GM15510 (cell line): ENCODE data around the gene TBC1D20.

Experiments
- POLR2A ChIP-seq: IDR thresholded peaks from 3 replicates; pipeline ENCODE4 v1.6.1; 2011; ENCODE audit warnings: borderline replicate concordance; ENCODE audit not compliant: insufficient read length; ENCODE audit errors: extremely low read depth

TBC1D20 gene

DNA sequence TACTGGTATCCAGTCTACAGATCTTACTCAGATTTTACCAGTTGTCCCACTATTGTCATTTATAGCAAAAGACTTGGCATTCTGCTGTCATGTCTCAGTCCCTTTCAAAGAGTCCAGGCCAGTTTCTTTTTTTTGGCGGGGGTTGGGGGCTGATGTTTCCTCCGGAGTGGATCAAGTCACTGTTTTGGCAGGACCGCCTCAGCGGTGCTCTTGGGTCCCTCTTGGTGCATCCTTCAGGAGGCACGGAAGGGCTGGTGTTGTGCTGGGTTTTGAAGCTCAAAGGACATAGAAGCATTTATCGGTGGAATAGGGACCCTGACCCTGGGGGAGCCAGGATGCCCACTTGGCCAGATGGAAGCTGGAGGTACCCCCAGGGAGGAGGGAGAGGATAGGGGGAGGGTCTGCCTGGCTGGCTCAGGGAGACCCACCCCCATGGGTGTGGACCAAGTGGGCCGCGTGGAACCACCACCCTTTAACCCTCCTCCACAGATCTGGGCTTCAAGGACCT is 43.4 kb downstream of the TBC1D20 start:
- no peak for TF ChIP-seq POLR2A

GRCh38 chr20:417801-418342 is 44.5 kb downstream of the TBC1D20 start:
- TF ChIP-seq POLR2A = no peak

DNA sequence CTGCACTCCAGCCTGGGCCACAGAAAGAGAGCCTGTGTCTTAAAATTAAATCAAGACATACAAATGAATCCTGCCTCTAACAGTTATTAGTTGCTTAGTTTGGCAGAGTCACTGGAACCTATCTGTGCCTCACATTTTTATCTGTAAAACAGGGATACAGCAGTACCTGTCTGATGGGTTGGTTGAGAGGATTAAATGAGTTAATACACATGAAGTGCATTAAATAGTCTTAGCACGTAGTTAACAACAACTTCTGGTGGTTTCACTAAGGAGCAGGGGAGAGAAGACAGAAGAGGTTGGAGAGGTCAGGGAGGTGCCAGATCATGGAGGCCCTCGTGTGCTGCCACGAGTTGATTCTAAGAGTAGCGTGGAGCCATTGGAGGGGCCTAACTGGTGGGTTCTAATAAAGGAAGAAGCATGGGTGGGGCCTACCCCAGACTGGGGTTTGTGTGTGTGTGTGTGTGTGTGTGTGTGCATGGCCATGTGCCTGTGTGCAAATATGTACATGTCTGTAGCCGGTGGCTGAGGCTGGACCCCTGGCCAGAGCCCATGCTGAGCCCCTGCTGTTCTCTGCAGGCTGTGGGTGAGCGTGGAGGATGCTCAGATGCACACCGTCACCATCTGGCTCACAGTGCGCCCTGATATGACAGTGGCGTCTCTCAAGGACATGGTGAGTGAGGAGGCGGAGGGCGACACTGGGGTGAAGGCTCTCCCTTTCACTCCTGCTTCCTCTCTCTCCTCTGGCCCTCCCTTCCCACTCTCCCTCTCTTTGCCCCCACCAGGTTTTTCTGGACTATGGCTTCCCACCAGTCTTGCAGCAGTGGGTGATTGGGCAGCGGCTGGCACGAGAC is 45.2 kb downstream of the TBC1D20 start:
- TF ChIP-seq POLR2A = no peak

DNA sequence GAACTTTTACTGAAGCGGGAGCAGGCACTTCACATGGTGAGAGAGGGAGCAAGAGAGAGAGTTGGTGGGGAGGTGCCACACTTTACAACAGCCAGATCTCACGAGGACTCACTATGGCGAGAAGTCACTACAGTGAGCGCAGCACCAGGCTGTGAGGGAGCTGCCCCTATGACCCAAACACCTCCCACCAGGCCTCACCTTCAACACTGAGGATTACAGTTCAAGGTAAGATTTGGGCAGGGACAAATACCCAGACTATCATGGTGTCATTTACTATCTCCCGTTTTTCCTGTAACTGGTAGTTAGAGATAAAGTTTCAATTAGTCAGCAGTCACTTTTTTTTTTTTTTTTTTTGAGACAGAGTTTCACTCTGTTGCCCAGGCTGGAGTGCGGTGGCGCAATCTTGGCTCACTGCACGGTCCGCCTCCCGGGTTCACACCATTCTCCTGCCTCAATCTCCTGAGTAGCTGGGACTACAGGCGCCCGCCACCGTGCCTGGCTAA is 46.5 kb downstream of the TBC1D20 start:
- no peak for TF ChIP-seq POLR2A

GRCh38 chr20:414161-414560 is 48.2 kb downstream of the TBC1D20 start:
- no peak for TF ChIP-seq POLR2A

- no peak for TF ChIP-seq POLR2A
Measured at GRCh38 chr20:412081-412480, 50.3 kb downstream of the TBC1D20 start.

- TF ChIP-seq POLR2A = no peak
Measured at GRCh38 chr20:409697-410559, 52.4 kb downstream of the TBC1D20 start.

DNA sequence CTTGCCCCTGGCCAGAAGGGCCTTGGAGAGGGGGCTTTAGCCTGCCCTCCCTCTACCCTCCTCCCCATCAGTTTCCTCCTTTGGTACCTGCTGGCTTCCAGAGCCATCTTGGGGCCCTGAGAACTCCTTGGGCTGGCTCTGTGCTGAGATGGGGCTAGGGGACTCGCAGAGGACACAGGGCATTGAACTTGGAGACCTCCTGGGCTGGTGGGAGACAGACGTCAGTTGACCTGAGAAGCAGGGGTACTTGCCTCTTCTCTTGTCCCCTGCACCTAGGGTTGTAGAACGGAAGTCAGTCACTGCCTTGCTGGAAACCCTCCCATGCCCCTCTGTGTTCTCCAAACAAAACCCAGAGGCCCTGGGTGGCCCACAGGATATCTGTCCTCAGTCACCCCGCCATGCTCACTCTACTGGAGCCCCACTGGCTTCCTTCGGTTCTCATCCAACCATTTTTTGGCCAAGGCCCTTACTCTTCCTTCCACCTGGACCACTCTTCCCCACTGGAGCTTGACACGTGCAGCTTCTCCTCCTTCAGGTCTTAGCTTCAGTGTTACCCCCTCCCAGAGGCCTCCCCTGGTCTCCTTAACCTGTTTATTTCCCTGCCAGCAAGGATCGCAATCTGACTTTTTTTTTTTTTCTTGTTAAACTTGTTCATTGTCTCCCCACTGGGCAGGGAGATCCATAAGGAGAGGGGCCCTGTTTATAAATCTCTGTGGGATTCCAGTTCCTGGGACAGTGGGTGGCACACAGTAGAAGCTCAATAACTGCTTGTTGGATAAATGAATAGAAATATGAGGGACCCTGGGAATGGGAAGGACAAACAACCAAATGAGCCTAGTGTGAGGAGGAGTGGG is 53.3 kb downstream of the TBC1D20 start:
- TF ChIP-seq POLR2A = no peak

DNA sequence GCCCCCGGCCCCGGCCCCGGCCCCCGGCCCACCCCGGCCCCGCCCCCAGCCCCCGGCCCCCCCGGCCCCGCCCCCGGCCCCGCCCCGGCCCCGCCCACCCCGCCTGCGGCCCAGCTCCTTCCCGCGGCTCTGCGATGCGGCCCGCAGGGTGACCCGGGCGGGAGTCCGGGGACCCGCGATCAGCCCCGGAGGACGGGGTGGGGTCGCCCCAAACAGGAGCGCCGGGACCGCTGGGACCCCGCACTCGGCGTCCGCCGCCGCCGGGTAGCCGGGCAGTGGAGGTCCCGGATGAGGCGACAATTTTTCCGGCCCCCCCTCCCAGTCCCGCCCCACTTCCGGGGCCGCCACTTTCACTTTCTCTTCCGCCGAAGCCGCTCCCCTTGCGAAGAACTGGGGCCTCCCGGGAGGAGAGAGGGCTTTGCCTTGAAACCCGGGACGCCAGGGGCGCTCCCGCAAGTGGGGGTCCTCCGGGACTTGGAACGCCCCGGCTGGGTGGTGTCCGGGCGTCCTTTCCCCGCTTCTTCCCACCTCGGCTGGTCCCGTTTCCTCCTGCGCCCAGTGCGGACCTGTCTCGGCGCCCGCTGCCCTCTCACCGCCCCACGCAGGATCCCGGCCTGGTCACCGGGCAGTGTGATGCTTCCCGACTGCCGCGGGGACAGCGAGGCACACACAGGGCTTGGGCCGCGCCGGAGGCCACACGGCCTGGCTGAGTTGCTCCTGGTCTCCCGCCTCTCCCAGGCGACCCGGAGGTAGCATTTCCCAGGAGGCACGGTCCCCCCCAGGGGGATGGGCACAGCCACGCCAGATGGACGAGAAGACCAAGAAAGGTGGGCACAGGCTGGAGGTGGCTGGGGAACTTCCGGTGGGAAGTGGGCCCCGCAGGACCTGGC is 54.1 kb downstream of the TBC1D20 start, which contains the start of gene RBCK1:
Gene RBCK1, plus strand, starts transcription at position 347 of the 890 bp plus-strand sequence. Its CDS starts 459 bp downstream, at position 806.
- peak; percentile 65 for TF ChIP-seq POLR2A

DNA sequence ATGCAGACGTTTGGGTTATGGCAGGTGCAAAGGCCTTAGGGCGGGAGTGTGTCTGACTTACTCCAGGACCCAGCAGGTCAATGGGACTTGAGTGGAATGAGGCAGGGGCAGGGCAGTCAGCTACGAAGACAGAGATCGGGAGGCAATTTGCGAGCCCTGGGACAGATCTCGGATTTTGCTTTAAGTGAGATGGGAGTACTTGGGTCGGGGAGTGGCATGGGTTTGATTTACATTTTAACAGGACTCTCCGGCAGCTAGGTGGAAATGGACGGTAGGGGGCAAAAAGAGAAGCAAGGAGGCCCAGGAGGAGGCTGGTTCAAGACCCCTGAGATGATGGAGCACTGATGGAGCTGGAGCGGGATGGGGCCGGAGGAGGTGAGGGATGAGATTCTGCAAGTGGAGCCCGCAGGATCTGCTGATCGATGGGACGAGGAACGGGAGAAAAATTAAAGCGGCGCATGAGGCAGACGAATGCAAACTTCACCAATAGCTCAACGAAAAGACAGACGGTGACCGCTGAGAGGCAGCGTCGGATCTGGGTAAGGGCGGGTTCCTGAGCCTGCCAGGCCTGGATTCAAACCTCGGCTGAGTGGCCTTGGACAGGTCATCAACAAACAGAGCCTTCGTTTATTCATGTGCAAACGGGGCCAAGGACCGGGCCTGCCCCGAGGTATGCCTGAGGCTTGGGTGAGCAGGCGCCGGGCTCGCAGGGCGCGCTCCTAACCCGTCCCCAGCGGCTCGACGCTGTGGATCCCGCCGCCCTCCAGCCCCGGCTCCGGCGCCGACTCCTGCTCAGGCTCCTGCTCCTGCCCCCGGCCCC is 55.0 kb downstream of the TBC1D20 start:
- TF ChIP-seq POLR2A = peak; percentile 67

DNA sequence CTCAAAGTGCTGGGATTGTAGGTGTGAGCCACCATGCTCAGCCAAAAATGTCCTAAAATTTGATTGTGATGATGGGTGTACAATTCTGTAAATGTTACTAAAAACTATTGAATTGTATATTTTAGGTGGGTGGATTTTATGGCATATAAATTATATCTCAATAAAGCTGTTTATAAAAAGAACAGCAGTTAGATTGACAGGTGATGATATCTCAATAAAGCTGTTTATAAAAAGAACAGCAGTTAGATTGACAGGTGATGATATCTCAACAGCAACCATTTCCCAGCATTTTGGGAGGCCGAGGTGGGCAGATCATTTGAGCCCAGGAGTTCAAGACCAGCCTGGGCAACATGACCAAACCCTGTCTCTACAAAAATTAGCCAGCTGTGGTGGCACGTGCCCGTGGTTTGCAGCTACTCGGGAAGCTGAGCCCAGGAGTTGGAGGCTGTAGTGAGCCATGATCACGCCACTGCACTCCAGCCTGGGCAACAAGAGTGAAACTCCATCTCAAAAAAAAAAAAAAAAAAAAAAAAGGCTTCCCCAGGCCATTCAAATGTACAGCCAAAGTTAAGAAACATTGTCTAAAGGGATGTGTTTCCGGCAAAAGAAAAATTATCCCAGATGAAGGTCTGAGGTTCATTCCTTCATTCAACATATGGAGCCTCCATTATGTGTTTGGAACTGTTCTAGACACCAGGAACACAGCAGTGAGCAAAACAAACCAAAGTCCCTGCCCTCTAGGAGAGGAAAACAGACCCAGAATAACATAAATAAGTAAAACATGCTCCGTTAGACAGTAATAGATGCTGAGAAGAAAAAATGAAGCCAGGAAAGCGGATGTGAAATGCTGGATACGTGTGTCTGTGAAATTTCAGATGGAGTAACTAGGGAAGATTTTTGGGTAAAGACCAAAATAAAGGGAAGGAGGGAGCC is 55.9 kb downstream of the TBC1D20 start:
- no peak for TF ChIP-seq POLR2A
